DND-41 (cell line): ENCODE results near the gene SLC35G1.

Experiments used
- CTCF ChIP-seq: IDR thresholded peaks from 2 replicates; pipeline ENCODE4 v1.5.1; 2012; ENCODE audit warnings: borderline replicate concordance, low read length, moderate library complexity, mild to moderate bottlenecking; ENCODE audit not compliant: poor library complexity, severe bottlenecking; ENCODE audit errors: extremely low read depth
- EZH2 ChIP-seq: IDR thresholded peaks from 3 replicates; pipeline ENCODE4 v1.6.1; 2012; ENCODE audit warnings: borderline replicate concordance, low read depth, mild to moderate bottlenecking, moderate library complexity, low read length, inconsistent platforms; ENCODE audit not compliant: severe bottlenecking

- no peak for TF ChIP-seq CTCF
- no peak for TF ChIP-seq EZH2
Observed at GRCh38 chr10:93875032-93875358, 18.8 kb upstream of the SLC35G1 start.
